Activated CD4-positive, alpha-beta T cell treated with anti-CD3 and anti-CD28 coated beads, Interleukin-2, amount 10 ng/mL, durations not matched to agents 24 days and 14 days (primary cell): Measurements from ENCODE around the gene GNG13. TPM values are rescaled to one million over a fixed set of nuclear protein-coding genes. Genes with fewer than 3 reads are reported as not detected.
A peak's percentile ranks its signal among the peaks of the same experiment; 100 is the strongest.

Source experiments
- DNase-seq: peaks from one replicate; pipeline ENCODE4 v3.0.0; 2022
- H3K27ac Mint-ChIP-seq: one replicate; pipeline ENCODE4 v1.8.0; 2022; ENCODE audit warnings: mild to moderate bottlenecking, mixed read lengths
- H3K27me3 Mint-ChIP-seq: one replicate; pipeline ENCODE4 v1.8.0; 2022; ENCODE audit warnings: mixed read lengths
- H3K36me3 Mint-ChIP-seq: one replicate; pipeline ENCODE4 v1.8.0; 2022; ENCODE audit warnings: low read depth, mild to moderate bottlenecking, mixed read lengths
- H3K4me1 Mint-ChIP-seq: one replicate; pipeline ENCODE4 v1.8.0; 2021; ENCODE audit warnings: mixed read lengths
- H3K4me3 Mint-ChIP-seq: one replicate; pipeline ENCODE4 v1.8.0; 2022; ENCODE audit warnings: mild to moderate bottlenecking, moderate library complexity, mixed read lengths
- H3K9me3 Mint-ChIP-seq: one replicate; pipeline ENCODE4 v1.8.0; 2021; ENCODE audit warnings: mixed read lengths
- intact Hi-C: fragments of 100-400 bp; cut with micrococcal nuclease; formaldehyde crosslinking; loops from one replicate; pipeline ENCODE4 v1.15.1; 2023
- total RNA-seq: library from RNA; stranded (reverse); gene quantifications from 2 replicates; pipeline ENCODE4 v1.2.3, GENCODE V29; 2022

The GNG13 gene
- total RNA-seq, 1 donor from 2014 or later, result not detected

DNA sequence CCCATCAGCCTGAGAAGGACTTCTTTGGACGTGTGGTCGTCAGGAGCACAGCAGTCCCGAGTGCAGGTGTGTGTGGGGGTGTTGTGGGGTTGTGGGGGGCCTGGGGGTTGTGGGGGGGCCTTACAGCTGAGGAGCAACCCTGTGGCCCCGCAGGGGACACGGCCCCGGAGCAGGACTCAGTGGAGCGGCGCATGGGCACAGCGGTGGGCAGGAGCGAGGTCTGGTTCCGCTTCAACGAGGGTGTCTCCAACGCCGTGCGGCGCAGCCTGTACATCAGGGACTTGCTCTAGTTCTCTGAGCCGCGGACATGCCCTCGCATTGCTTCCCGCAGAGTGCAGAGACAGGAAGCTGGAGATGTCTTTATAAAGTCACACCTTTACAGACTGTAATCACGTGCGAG lies 2.8 kb downstream of the GNG13 start:
- Mint-ChIP-seq H3K27ac (no peak overlapping the region), H3K9me3 (no peaks in the 10 kb centered on the region), H3K4me1 (peaks cover 2% of the 10 kb centered on the region)

DNA sequence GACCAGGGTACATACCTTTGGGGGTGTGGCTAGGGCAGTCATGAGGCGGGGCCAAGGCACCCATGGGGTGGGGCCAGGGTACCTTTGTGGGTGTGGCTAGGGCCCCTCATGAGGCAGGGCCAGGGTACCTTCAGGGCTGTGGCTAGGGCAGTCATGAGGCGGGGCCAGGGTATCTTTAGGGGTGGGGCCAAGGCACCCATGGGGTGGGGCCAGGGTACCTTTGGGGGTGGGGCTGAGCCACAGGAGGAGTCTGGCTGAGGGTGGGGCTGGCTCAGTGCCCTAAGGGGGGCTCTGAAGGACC lies 3.5 kb downstream of the GNG13 start:
- H3K9me3 Mint-ChIP-seq, result no peaks in the 10 kb centered on the region
- H3K27ac Mint-ChIP-seq, result no peak overlapping the region
- no peak overlapping the region for H3K4me3 Mint-ChIP-seq
- peaks cover 4% of the 10 kb centered on the region for H3K36me3 Mint-ChIP-seq
- intact Hi-C loops, result no loop called here
- peaks cover 2% of the 10 kb centered on the region for H3K4me1 Mint-ChIP-seq
- H3K27me3 Mint-ChIP-seq, result no peaks in the 10 kb centered on the region
- DNase-seq, result peak; percentile 77

More for the DNA sequence above, 2.8 kb downstream of the GNG13 start:
- Mint-ChIP-seq H3K36me3 (peaks cover 4% of the 10 kb centered on the region), H3K27me3 (no peaks in the 10 kb centered on the region), H3K4me3 (no peak overlapping the region)
- intact Hi-C loops, result no loop called here
- DNase-seq, result no peak

DNA sequence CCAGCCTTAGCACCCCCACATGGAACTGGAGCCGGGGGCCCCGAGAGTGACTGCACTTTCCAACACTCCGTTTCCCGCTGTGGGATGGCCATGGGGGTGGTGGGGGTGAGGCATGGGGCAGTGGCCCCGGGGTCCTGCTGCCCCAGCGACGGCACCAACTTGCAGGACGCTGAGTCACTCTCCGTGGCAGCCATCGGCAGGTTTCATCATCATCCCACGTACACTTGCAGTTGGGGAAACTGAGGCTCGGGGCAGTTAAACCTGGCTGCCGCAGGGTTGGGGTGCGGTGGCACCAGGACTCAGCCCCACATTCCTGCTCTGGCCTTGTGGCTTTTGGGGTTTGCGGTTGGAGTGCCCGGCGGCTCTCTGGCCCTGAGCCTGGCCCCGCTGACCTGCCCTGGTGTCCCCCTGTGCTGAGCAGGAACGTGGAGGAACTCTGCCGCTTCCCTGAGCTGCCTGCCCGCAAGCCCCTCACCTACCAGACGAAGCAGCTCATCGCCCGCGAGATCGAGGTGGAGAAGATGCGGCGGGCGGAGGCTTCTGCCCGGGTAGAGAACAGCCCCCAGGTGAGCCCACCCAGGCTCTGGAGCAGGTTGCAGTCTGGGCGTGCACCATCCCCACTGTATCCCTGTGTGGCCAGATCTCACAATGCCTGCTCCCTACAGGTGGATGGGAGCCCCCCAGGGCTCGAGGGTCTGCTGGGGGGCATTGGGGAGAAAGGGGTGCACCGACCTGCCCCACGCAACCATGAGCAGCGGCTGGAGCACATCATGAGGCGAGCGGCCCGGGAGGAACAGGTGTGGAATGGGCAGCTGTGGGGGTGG lies 4.0 kb downstream of the GNG13 start:
- intact Hi-C loops, result no loop called here
- H3K4me1 Mint-ChIP-seq, result peaks cover 2% of the 10 kb centered on the region
- no peak overlapping the region for H3K27ac Mint-ChIP-seq
- H3K4me3 Mint-ChIP-seq, result no peak overlapping the region
- no peak for DNase-seq
- no peaks in the 10 kb centered on the region for H3K9me3 Mint-ChIP-seq
- H3K36me3 Mint-ChIP-seq, result peaks cover 7% of the 10 kb centered on the region
- no peaks in the 10 kb centered on the region for H3K27me3 Mint-ChIP-seq

- Mint-ChIP-seq H3K27ac (no peak overlapping the region), H3K36me3 (peaks cover 10% of the 10 kb centered on the region), H3K9me3 (no peaks in the 10 kb centered on the region), H3K27me3 (no peaks in the 10 kb centered on the region), H3K4me1 (peaks cover 2% of the 10 kb centered on the region), H3K4me3 (no peak overlapping the region)
- intact Hi-C loops, result no loop called here
- DNase-seq, result no peak
Observed at GRCh38 chr16:795580-796229, 4.8 kb downstream of the GNG13 start.

DNA sequence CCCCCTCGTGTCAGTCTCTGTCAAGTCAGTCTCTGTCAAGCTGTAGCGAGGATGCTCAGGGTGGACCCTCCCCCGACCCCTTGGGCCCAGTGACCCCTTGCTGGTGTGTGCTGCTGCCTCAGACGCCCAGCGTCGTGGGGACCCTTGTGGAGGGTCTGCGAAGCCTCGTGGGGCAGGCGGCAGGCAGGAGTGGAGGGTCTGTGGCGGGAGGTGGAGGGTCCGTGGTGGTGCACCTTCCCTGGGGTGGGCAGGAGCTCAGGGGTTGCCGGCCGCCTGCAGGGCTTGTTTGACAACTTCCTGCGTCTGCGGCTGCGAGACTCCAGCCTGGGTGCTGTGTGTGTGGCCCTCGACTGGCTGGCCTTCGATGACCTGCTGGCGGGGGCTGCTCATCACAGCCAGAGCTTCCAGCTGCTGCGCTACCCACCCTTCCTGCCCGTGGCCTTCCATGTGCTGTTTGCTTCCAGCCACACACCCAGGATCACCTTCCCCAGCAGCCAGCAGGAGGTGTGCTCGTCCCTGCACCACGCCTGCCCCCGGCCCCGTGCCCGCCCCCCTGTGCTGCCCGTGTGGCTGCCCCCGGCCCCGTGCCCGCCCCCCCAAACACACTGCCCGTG lies 5.6 kb downstream of the GNG13 start:
- no peaks in the 10 kb centered on the region for H3K27me3 Mint-ChIP-seq
- H3K27ac Mint-ChIP-seq, result no peak overlapping the region
- H3K36me3 Mint-ChIP-seq, result peaks cover 10% of the 10 kb centered on the region
- no peak overlapping the region for H3K4me3 Mint-ChIP-seq
- intact Hi-C loops, result no loop called here
- H3K4me1 Mint-ChIP-seq, result peaks cover 3% of the 10 kb centered on the region
- no peaks in the 10 kb centered on the region for H3K9me3 Mint-ChIP-seq
- no peak for DNase-seq

DNA sequence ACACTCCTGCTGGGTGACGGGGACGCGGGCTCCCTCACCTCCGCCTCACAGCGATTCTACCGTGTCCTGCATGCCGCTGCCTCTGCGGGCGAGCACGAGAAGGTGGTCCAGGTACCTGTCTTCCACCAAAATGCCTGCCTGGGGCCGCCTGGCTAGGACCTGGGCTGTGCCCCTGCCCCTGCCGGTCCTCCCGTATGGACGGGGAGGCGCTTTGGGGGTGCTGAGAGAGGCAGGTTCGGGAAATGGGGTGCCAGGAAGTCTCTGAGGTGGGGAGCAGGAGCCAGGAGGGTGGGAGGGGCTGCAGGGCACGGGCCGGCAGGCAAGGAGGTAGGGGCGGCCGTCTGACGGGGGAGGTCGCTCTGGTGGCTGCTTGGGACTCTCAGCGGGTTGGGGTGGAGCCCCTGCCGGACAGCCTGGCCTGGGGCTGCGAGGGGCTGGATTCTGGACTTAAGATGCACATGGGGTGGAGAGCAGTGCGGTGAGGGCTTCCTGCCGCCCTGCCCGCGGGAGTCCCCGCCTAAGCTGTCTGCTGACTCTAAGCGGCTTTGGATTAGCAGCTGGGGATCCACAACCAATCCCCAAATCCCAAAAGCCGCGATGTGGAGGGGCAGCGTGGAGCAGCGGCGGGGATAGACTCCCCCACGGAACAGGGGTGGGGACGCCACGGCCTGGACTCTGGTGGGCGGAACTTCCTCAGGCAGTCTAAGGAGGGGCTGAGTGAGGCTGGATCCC lies 6.3 kb downstream of the GNG13 start:
- intact Hi-C loops, result no loop called here
- H3K9me3 Mint-ChIP-seq, result no peaks in the 10 kb centered on the region
- peaks cover 4% of the 10 kb centered on the region for H3K4me1 Mint-ChIP-seq
- DNase-seq, result no peak
- H3K27me3 Mint-ChIP-seq, result no peaks in the 10 kb centered on the region
- no peak overlapping the region for H3K4me3 Mint-ChIP-seq
- H3K27ac Mint-ChIP-seq, result no peak overlapping the region
- H3K36me3 Mint-ChIP-seq, result peaks cover 10% of the 10 kb centered on the region

- H3K27ac Mint-ChIP-seq, result no peak overlapping the region
Observed at GRCh38 chr16:793414-793813, 7.1 kb downstream of the GNG13 start.

DNA sequence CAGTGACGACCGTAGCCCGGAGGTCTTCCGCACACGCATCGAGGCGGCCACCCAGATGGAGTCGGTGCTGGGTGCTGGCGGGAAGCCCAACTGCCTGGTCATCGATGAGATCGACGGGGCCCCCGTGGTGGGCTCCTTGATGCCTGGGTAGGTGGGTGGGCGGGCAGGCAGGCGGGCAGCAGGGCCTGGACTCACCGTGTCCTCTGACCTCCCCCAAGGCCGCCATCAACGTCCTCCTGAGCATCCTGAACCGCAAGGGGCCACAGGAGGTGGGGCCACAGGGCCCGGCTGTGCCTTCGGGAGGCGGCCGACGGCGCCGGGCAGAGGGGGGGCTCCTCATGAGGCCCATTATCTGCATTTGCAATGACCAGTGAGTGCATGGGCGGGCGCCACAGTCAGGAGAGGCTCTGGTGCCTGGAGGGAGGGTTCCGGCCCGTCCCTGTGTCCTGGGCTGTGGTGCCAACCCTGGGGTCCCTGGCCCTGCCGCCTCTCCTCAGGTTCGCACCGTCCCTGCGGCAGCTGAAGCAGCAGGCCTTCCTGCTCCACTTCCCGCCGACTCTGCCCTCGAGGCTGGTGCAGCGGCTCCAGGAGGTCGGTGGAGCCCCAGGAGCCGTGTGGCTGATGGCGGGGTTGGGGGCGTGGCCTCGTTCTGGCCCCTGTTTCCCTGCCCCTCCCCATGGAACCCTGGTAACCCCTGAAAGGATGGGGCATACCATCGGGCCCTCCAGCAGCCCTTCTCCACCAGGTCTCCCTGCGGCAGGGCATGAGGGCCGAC lies 8.1 kb downstream of the GNG13 start:
- DNase-seq, result no peak
- peaks cover 4% of the 10 kb centered on the region for H3K4me1 Mint-ChIP-seq
- H3K27ac Mint-ChIP-seq, result no peak overlapping the region
- no peaks in the 10 kb centered on the region for H3K27me3 Mint-ChIP-seq
- H3K4me3 Mint-ChIP-seq, result no peak overlapping the region
- H3K9me3 Mint-ChIP-seq, result no peaks in the 10 kb centered on the region
- peaks cover 6% of the 10 kb centered on the region for H3K36me3 Mint-ChIP-seq
- intact Hi-C loops, result no loop called here

More at GRCh38 chr16:793414-793813, 7.1 kb downstream of the GNG13 start:
- Mint-ChIP-seq H3K4me3 (no peak overlapping the region), H3K27me3 (no peaks in the 10 kb centered on the region), H3K9me3 (no peaks in the 10 kb centered on the region), H3K36me3 (peaks cover 10% of the 10 kb centered on the region), H3K4me1 (peaks cover 4% of the 10 kb centered on the region)
- intact Hi-C loops, result no loop called here
- no peak for DNase-seq

- Mint-ChIP-seq H3K4me1 (peaks cover 7% of the 10 kb centered on the region), H3K4me3 (no peak overlapping the region), H3K27me3 (no peaks in the 10 kb centered on the region), H3K9me3 (no peaks in the 10 kb centered on the region), H3K36me3 (peaks cover 6% of the 10 kb centered on the region), H3K27ac (no peak overlapping the region)
- intact Hi-C loops, result no loop called here
- no peak for DNase-seq
Observed at GRCh38 chr16:791131-791530, 9.4 kb downstream of the GNG13 start.

DNA sequence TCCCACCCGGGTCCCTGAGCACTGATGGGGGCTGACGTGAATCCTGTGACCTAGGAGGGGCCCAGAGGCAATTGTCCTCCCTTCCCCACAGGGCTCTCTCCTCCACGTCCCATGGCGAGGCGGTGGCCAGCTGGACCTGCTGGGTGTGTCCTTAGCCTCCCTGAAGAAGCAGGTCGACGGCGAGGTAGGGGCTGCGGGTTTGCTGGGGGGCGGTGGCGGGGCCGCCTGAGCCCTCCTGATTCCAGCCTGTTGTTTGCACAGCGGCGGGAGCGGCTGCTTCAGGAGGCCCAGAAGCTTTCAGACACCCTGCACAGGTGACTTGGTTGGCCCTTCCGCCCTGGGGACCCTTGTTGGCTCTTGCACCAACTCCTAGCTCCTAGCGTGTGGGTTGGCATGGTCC lies 10.4 kb downstream of the GNG13 start:
- peaks cover 5% of the 10 kb centered on the region for H3K4me1 Mint-ChIP-seq
- no peaks in the 10 kb centered on the region for H3K27me3 Mint-ChIP-seq
- intact Hi-C loops, result no loop called here
- peak overlapping the region; percentile 53 for H3K27ac Mint-ChIP-seq
- peaks cover 6% of the 10 kb centered on the region for H3K36me3 Mint-ChIP-seq
- H3K4me3 Mint-ChIP-seq, result peak overlapping the region; percentile 71
- DNase-seq, result no peak
- H3K9me3 Mint-ChIP-seq, result no peaks in the 10 kb centered on the region

DNA sequence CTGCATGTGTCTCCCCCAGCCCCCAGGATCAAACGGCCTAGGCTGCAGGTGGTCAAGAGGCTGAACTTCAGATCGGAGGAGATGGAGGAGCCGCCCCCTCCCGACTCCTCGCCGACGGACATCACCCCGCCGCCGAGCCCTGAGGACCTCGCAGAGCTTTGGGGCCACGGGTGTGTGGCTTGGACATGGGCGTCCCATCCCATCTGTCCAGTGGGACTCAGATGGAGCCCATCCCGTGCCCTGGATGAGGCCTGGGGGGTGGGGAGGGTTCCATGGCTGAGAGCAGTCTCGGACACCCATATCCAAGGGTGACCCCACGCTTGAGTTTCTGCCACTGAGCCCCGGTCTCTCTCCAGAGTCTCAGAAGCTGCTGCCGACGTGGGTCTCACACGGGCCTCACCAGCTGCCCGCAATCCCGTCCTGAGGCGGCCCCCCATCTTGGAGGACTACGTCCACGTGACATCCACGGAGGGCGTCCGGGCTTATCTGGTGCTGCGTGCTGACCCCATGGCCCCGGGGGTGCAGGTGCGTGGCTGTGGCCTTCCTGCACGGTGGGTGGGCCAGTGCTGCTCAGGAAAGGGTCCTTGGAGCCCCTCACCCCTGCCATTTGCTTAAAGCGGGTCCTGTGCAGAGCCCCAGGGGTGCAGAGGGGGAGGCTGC lies 11.2 kb downstream of the GNG13 start:
- H3K27ac Mint-ChIP-seq, result no peak overlapping the region
- H3K9me3 Mint-ChIP-seq, result no peaks in the 10 kb centered on the region
- no peaks in the 10 kb centered on the region for H3K27me3 Mint-ChIP-seq
- peaks cover 11% of the 10 kb centered on the region for H3K36me3 Mint-ChIP-seq
- intact Hi-C loops, result loop anchor here (5.0 kb wide), 1 partner anchor 47 kb away; the partner anchor contains the start of gene CIAO3
- peaks cover 5% of the 10 kb centered on the region for H3K4me1 Mint-ChIP-seq
- H3K4me3 Mint-ChIP-seq, result peak overlapping the region; percentile 71
- DNase-seq, result no peak

- peaks cover 11% of the 10 kb centered on the region for H3K36me3 Mint-ChIP-seq
- peak within 1 kb of the TSS; percentile 81 for H3K27ac Mint-ChIP-seq
- peak; percentile 98 for DNase-seq
- peak within 1 kb of the TSS; percentile 89 for H3K4me3 Mint-ChIP-seq
- intact Hi-C loops, result loop anchor here (1.0 to 5.0 kb wide), 3 partner anchors 19 to 76 kb away; partner anchors contain the start of gene CIAO3
- H3K27me3 Mint-ChIP-seq, result no peaks in the 10 kb centered on the region
- H3K4me1 Mint-ChIP-seq, result peaks cover 5% of the 10 kb centered on the region
- H3K9me3 Mint-ChIP-seq, result no peaks in the 10 kb centered on the region
Observed at GRCh38 chr16:788399-789126, 12.0 kb downstream of the GNG13 start, which contains the start of gene CHTF18. TSS of gene CHTF18 (plus strand) at chr16:788620. CDS start at chr16:788685, 65 bp downstream.
